Measurements from ENCODE around the gene FHAD1. TPM values are rescaled to one million over a fixed set of nuclear protein-coding genes. Genes with fewer than 3 reads are reported as not detected.

Gene FHAD1
- polyA plus RNA-seq, 2 donors: 0.04 to 0.16 TPM

DNA sequence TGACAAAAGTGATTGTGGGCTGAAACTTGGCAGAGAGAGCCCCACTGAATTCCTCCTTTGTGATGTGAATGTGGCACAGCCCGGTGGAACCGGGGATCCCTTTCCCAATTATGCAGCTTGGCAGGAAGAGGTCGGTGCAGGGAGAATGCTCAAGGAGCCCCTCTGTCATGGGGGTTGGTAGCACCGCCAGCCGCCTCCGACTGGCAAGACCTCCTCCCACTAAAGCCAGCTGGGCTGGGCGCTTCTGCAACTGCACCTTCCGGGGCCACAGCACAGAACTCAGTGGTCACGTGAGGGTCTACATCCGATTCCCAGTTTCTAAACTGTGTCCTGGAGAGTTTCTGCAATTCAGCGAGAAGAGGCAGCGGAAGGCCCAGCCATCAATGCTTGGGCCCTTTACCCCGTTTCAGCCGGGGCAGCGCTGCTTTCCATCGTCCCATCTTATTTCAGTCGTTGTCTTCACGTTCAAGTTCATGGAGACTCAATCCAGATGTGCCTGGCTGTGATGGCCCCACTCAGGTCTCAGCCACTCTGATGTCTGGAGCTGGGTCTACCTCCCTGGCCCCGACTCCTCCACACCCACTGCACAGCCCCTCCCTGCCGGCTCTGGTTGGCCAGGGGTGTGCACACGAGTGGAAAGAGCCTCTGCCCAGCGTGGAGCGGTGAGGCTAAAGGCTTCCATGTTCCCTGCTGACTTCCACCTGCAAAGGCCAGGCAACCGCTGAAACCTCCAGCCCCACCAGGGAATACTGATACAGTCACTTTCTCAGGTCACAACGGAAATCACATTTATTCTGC, 39.8 kb upstream of the FHAD1 start:
- Histone ChIP-seq H3K27ac (ENCODE audit: low read depth in 2 of 2, low read length in 1 of 2) (no peak overlapping the region), H3K4me1 (ENCODE audit: control insufficient read depth in 2 of 2, insufficient read depth in 2 of 2, low read length in 1 of 2) (peaks cover 3 to 5% of the 10 kb centered on the region in 2 donors), H3K9me3 (ENCODE audit: control insufficient read depth in 2 of 2, insufficient read depth in 1 of 2, low read depth in 1 of 2, low read length in 1 of 2) (no peaks in the 10 kb centered on the region), H3K4me3 (ENCODE audit: low read depth in 1 of 2, low read length in 2 of 2) (no peak overlapping the region), H3K36me3 (ENCODE audit: control insufficient read depth in 2 of 2, insufficient read depth in 2 of 2, low read length in 1 of 2) (no peaks in the 10 kb centered on the region), H3K27me3 (ENCODE audit: control insufficient read depth in 1 of 2, insufficient read depth in 2 of 2, low read length in 2 of 2) (no peaks in the 10 kb centered on the region)
- WGBS, 2 donors: 65 to 76% methylated on average over 25 of the region's 25 CpGs

DNA sequence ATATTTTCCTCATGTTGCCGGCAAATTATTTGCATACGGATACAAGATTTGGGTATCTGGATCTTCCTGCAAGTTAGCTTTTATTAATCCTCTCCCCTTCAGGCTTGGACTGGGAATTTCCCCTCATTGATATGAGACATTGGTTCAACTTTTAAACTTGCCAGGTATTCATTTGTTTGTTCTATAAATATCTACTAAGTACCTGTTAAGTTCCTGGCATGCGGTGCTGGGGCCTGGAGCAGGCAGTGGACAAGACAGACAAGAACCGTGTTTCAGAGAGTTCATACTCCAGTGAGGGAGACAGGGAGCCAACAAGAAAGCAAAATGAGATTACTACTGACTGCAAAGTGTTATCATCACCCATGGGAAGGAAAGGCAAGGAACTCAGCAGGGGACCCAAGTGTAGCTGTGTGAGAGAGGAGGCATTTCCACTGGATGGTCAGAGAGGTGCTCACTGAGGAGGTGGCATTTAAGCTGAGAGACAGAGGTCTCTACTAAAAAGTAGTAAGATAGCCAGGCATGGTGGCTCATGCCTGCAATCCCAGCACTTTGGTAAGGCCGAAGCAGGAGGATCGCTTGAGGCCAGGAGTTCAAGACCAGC, 39.1 kb upstream of the FHAD1 start:
- Histone ChIP-seq H3K36me3 (ENCODE audit: control insufficient read depth in 2 of 2, insufficient read depth in 2 of 2, low read length in 1 of 2) (no peaks in the 10 kb centered on the region), H3K9me3 (ENCODE audit: control insufficient read depth in 2 of 2, insufficient read depth in 1 of 2, low read depth in 1 of 2, low read length in 1 of 2) (no peaks in the 10 kb centered on the region), H3K27me3 (ENCODE audit: control insufficient read depth in 1 of 2, insufficient read depth in 2 of 2, low read length in 2 of 2) (no peaks in the 10 kb centered on the region), H3K4me1 (ENCODE audit: control insufficient read depth in 2 of 2, insufficient read depth in 2 of 2, low read length in 1 of 2) (peaks cover 5% of the 10 kb centered on the region in 2 donors), H3K4me3 (ENCODE audit: low read depth in 1 of 2, low read length in 2 of 2) (no peak overlapping the region), H3K27ac (ENCODE audit: low read depth in 2 of 2, low read length in 1 of 2) (no peak overlapping the region)
- 61% methylated on average over 6 of the region's 6 CpGs for WGBS, 2 donors

DNA sequence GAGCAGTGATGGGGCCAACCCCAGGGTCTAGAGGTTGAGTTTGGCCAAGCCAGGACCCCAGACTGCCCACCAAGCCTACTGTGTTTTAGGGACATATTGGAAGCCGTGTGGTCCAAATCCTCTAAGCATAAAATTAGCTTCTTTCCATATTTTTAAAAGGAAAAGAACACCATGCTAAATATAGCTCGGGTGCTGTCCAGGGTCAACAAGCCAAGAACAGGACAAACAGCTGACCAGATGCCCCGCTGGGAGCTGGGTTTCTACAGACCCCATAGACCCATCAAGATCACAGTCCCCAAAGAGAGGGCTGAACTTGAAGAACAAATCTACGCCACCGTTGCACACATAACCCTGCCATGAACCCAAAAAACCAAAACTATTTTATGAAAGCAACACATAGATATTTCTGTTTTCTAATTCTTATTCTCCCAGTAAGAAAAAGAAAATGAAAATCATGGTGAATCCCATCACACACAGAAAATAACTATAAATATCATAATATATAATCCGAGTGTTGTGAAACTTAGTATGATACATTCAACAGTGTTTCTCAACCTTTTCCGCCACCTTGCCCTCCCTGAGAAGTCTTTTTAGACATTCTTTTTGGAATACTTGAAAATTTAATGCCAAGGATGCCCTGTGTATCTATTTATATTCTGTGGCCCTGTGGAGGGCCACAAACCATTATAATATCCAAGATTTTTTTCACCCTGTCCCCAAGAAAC, 36.2 kb upstream of the FHAD1 start:
- WGBS, 2 donors: 80 to 81% methylated on average over 7 of the region's 7 CpGs
- Histone ChIP-seq H3K27ac (ENCODE audit: low read depth in 2 of 2, low read length in 1 of 2) (no peak overlapping the region), H3K36me3 (ENCODE audit: control insufficient read depth in 2 of 2, insufficient read depth in 2 of 2, low read length in 1 of 2) (peaks cover 0 to 5% of the 10 kb centered on the region in 2 donors), H3K27me3 (ENCODE audit: control insufficient read depth in 1 of 2, insufficient read depth in 2 of 2, low read length in 2 of 2) (no peaks in the 10 kb centered on the region), H3K4me3 (ENCODE audit: low read depth in 1 of 2, low read length in 2 of 2) (no peak overlapping the region), H3K9me3 (ENCODE audit: control insufficient read depth in 2 of 2, insufficient read depth in 1 of 2, low read depth in 1 of 2, low read length in 1 of 2) (no peaks in the 10 kb centered on the region), H3K4me1 (ENCODE audit: control insufficient read depth in 2 of 2, insufficient read depth in 2 of 2, low read length in 1 of 2) (peaks cover 7 to 14% of the 10 kb centered on the region in 2 donors)

DNA sequence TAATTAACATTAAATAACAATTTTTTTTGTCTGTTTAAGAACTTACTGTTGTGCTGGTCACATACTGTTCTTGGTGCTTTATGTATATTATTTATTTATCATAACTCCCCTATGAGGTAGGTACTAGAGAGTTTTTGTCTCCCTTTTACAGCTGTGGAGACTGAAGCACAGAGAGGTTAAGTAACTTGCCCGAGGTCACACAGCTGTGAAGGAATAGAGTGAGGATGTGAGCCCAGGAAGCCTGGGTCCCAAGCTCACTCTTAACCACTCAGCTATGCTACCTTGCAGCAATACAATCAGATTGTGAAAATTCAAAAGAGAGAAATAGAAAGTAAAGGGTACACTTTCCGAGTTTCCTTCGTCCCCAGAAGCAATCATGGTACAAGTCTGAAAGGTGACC, 35.6 kb upstream of the FHAD1 start:
- H3K27me3 ChIP-seq (ENCODE audit: control insufficient read depth in 1 of 2, insufficient read depth in 2 of 2, low read length in 2 of 2): no peaks in the 10 kb centered on the region
- H3K36me3 ChIP-seq (ENCODE audit: control insufficient read depth in 2 of 2, insufficient read depth in 2 of 2, low read length in 1 of 2): peaks cover 0 to 5% of the 10 kb centered on the region in 2 donors
- H3K4me1 ChIP-seq (ENCODE audit: control insufficient read depth in 2 of 2, insufficient read depth in 2 of 2, low read length in 1 of 2): peaks cover 5 to 14% of the 10 kb centered on the region in 2 donors
- H3K9me3 ChIP-seq (ENCODE audit: control insufficient read depth in 2 of 2, insufficient read depth in 1 of 2, low read depth in 1 of 2, low read length in 1 of 2): no peaks in the 10 kb centered on the region
- 89 to 93% methylated on average over 3 of the region's 3 CpGs for WGBS, 2 donors
- no peak overlapping the region for H3K4me3 ChIP-seq (ENCODE audit: low read depth in 1 of 2, low read length in 2 of 2)
- no peak overlapping the region for H3K27ac ChIP-seq (ENCODE audit: low read depth in 2 of 2, low read length in 1 of 2)

DNA sequence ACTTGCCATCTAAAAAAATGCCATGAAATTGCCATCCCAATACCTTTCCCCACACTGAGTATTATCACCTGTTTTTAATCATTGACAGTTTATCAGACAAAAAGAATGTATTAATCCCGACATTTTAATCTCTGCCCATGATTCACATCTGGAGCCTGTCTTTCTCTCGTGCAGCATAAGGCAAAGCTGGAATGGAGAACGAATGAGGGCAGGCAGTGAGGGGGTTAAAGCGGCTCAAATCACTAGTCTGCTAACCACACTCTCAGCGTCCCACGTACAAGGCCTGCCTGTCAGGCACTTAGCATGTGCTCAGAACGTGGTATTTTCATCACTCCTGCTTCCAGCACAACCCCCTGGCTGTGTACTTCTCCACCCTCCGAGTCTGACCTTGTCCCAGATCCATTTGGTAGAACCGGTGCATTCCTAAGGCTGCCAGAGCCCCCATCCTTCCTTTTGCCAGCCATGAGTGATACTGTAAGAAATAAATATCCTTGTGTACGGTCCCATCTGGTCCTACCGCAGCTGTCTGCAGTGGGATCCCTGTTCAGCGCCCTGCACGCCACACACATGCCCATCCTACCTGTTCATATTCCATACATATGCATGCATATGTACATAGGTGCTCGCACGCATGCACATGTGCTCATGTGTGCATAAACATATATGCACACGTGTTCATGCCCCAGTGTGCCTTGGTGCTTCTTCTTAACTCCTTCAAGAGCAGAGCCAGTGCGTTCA, 34.6 kb upstream of the FHAD1 start:
- H3K4me1 ChIP-seq (ENCODE audit: control insufficient read depth in 2 of 2, insufficient read depth in 2 of 2, low read length in 1 of 2): peaks cover 4 to 13% of the 10 kb centered on the region in 2 donors
- H3K4me3 ChIP-seq (ENCODE audit: low read depth in 1 of 2, low read length in 2 of 2): no peak overlapping the region
- H3K9me3 ChIP-seq (ENCODE audit: control insufficient read depth in 2 of 2, insufficient read depth in 1 of 2, low read depth in 1 of 2, low read length in 1 of 2): no peaks in the 10 kb centered on the region
- H3K27ac ChIP-seq (ENCODE audit: low read depth in 2 of 2, low read length in 1 of 2): no peak overlapping the region
- WGBS, 2 donors: 72 to 75% methylated on average over 17 of the region's 17 CpGs
- H3K36me3 ChIP-seq (ENCODE audit: control insufficient read depth in 2 of 2, insufficient read depth in 2 of 2, low read length in 1 of 2): peaks cover 0 to 5% of the 10 kb centered on the region in 2 donors
- H3K27me3 ChIP-seq (ENCODE audit: control insufficient read depth in 1 of 2, insufficient read depth in 2 of 2, low read length in 2 of 2): no peaks in the 10 kb centered on the region

DNA sequence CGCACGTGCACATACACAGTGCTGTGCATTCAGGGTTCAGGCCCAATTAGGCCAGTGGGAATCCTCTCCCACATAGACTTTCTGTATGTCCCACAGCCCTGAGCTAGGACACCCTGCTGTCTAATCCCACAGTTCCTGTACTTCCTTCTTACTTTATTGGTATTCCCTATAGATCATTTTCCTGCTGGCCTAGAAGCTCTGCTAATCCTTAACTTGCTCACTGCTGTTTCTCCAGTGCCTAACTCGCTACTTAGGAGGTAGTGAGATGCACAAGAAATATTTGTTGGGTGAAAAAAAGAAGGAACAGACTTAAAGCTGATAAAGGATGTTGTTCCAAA, 34.1 kb upstream of the FHAD1 start:
- no peak overlapping the region for H3K4me3 ChIP-seq (ENCODE audit: low read depth in 1 of 2, low read length in 2 of 2)
- peaks cover 4 to 11% of the 10 kb centered on the region in 2 donors for H3K4me1 ChIP-seq (ENCODE audit: control insufficient read depth in 2 of 2, insufficient read depth in 2 of 2, low read length in 1 of 2)
- H3K27me3 ChIP-seq (ENCODE audit: control insufficient read depth in 1 of 2, insufficient read depth in 2 of 2, low read length in 2 of 2): no peaks in the 10 kb centered on the region
- H3K27ac ChIP-seq (ENCODE audit: low read depth in 2 of 2, low read length in 1 of 2): no peak overlapping the region
- H3K9me3 ChIP-seq (ENCODE audit: control insufficient read depth in 2 of 2, insufficient read depth in 1 of 2, low read depth in 1 of 2, low read length in 1 of 2): no peaks in the 10 kb centered on the region
- peaks cover 0 to 5% of the 10 kb centered on the region in 2 donors for H3K36me3 ChIP-seq (ENCODE audit: control insufficient read depth in 2 of 2, insufficient read depth in 2 of 2, low read length in 1 of 2)
- WGBS, 2 donors: 69 to 84% methylated on average over 3 of the region's 3 CpGs

GRCh38 chr1:15213341-15213821, 33.6 kb upstream of the FHAD1 start:
- Histone ChIP-seq H3K9me3 (ENCODE audit: control insufficient read depth in 2 of 2, insufficient read depth in 1 of 2, low read depth in 1 of 2, low read length in 1 of 2) (no peaks in the 10 kb centered on the region), H3K27ac (ENCODE audit: low read depth in 2 of 2, low read length in 1 of 2) (no peak overlapping the region), H3K27me3 (ENCODE audit: control insufficient read depth in 1 of 2, insufficient read depth in 2 of 2, low read length in 2 of 2) (no peaks in the 10 kb centered on the region), H3K4me1 (ENCODE audit: control insufficient read depth in 2 of 2, insufficient read depth in 2 of 2, low read length in 1 of 2) (peaks cover 4 to 11% of the 10 kb centered on the region in 2 donors), H3K36me3 (ENCODE audit: control insufficient read depth in 2 of 2, insufficient read depth in 2 of 2, low read length in 1 of 2) (peaks cover 0 to 5% of the 10 kb centered on the region in 2 donors), H3K4me3 (ENCODE audit: low read depth in 1 of 2, low read length in 2 of 2) (no peak overlapping the region)
- 61 to 72% methylated on average over 7 of the region's 7 CpGs for WGBS, 2 donors

GRCh38 chr1:15214527-15214926, 32.5 kb upstream of the FHAD1 start:
- no peaks in the 10 kb centered on the region for H3K27me3 ChIP-seq (ENCODE audit: control insufficient read depth in 1 of 2, insufficient read depth in 2 of 2, low read length in 2 of 2)
- 70 to 75% methylated on average over 19 of the region's 19 CpGs for WGBS, 2 donors
- no peak overlapping the region for H3K4me3 ChIP-seq (ENCODE audit: low read depth in 1 of 2, low read length in 2 of 2)
- peak overlapping the region in 1 of 2 donors; percentile 5 for H3K27ac ChIP-seq (ENCODE audit: low read depth in 2 of 2, low read length in 1 of 2)
- H3K9me3 ChIP-seq (ENCODE audit: control insufficient read depth in 2 of 2, insufficient read depth in 1 of 2, low read depth in 1 of 2, low read length in 1 of 2): no peaks in the 10 kb centered on the region
- H3K4me1 ChIP-seq (ENCODE audit: control insufficient read depth in 2 of 2, insufficient read depth in 2 of 2, low read length in 1 of 2): peaks cover 4 to 11% of the 10 kb centered on the region in 2 donors
- peaks cover 0 to 5% of the 10 kb centered on the region in 2 donors for H3K36me3 ChIP-seq (ENCODE audit: control insufficient read depth in 2 of 2, insufficient read depth in 2 of 2, low read length in 1 of 2)

GRCh38 chr1:15215116-15215515, 31.9 kb upstream of the FHAD1 start:
- no peaks in the 10 kb centered on the region for H3K27me3 ChIP-seq (ENCODE audit: control insufficient read depth in 1 of 2, insufficient read depth in 2 of 2, low read length in 2 of 2)
- H3K9me3 ChIP-seq (ENCODE audit: control insufficient read depth in 2 of 2, insufficient read depth in 1 of 2, low read depth in 1 of 2, low read length in 1 of 2): no peaks in the 10 kb centered on the region
- peaks cover 4 to 11% of the 10 kb centered on the region in 2 donors for H3K4me1 ChIP-seq (ENCODE audit: control insufficient read depth in 2 of 2, insufficient read depth in 2 of 2, low read length in 1 of 2)
- H3K4me3 ChIP-seq (ENCODE audit: low read depth in 1 of 2, low read length in 2 of 2): no peak overlapping the region
- WGBS, 2 donors: 81 to 86% methylated on average over 23 of the region's 23 CpGs
- peak overlapping the region in 1 of 2 donors; percentile 62 for H3K27ac ChIP-seq (ENCODE audit: low read depth in 2 of 2, low read length in 1 of 2)
- H3K36me3 ChIP-seq (ENCODE audit: control insufficient read depth in 2 of 2, insufficient read depth in 2 of 2, low read length in 1 of 2): peaks cover 0 to 7% of the 10 kb centered on the region in 2 donors

Data from esophagus (tissue), 2 donors.